ENCODE results near the gene MIER2.

GRCh38 chr19:277131-277530, 67.5 kb downstream of the MIER2 start:
- TF ChIP-seq, protein P1, sequence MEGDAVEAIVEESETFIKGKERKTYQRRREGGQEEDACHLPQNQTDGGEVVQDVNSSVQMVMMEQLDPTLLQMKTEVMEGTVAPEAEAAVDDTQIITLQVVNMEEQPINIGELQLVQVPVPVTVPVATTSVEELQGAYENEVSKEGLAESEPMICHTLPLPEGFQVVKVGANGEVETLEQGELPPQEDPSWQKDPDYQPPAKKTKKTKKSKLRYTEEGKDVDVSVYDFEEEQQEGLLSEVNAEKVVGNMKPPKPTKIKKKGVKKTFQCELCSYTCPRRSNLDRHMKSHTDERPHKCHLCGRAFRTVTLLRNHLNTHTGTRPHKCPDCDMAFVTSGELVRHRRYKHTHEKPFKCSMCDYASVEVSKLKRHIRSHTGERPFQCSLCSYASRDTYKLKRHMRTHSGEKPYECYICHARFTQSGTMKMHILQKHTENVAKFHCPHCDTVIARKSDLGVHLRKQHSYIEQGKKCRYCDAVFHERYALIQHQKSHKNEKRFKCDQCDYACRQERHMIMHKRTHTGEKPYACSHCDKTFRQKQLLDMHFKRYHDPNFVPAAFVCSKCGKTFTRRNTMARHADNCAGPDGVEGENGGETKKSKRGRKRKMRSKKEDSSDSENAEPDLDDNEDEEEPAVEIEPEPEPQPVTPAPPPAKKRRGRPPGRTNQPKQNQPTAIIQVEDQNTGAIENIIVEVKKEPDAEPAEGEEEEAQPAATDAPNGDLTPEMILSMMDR (conservative IDR thresholded peaks at IDR 0.05), result no peak
- TF ChIP-seq ZFX (IDR thresholded peaks at IDR 0.05), result no peak
